HepG2 (cell line): ENCODE results near the gene ANKRD11. TPM values are rescaled to one million over a fixed set of nuclear protein-coding genes. Genes with fewer than 3 reads are reported as not detected.

ENCODE experiments used
- ATAC-seq: fragments of 200-7000 bp; cut with Tn5 transposase; 3 replicates; pipeline ENCODE4 v1.9.1; 2020; ENCODE audit warnings: mild to moderate bottlenecking, moderate library complexity
- BruUV-seq: library from RNA; stranded (reverse); fragments of 400-500 nt; replicated peaks from 2 replicates; lab custom pipeline; 2021; lab: Mats Ljungman, UMichigan
- CTCF ChIA-PET: fragments of 300-600 bp; formaldehyde crosslinking; extraction: SDS; loops from one replicate; lab custom pipeline; 2021; ENCODE audit warnings: low total read pairs, inconsistent platforms, low intra/inter-chr PET ratio; lab: Yijun Ruan, JAX
- POLR2A ChIA-PET: fragments of 350-600 bp; sonication (Branson Sonifier 250); formaldehyde crosslinking; loops from one replicate; lab custom pipeline; 2020; ENCODE audit warnings: antibody characterized with exemption, inconsistent platforms; lab: Yijun Ruan, JAX
- DNase-seq: peaks from one replicate; pipeline ENCODE4 v3.0.0-alpha.2; 2015; ENCODE audit warnings: low spot score
- FAIRE-seq: peaks from 3 replicates; lab custom pipeline; 2011; peaks lifted over from hg19 to GRCh38; lab: Jason Lieb, UNC
- H2AFZ ChIP-seq: one replicate; pipeline ENCODE4 v1.6.1; 2011; ENCODE audit warnings: low read length, inconsistent platforms
- H3K27ac ChIP-seq: fragments of 300-600 bp; 3 replicates; pipeline ENCODE4 v1.8.0; 2011; ENCODE audit warnings: mixed run types, mild to moderate bottlenecking, mixed read lengths, low read length, inconsistent platforms; ENCODE audit not compliant: insufficient read depth; ENCODE audit errors: extremely low read length
- H3K27me3 ChIP-seq, 2 experiments: fragments of 200-600 bp in 1 of 2; 2 replicates in 1 of 2; 3 replicates in 1 of 2; pipeline versions ENCODE4 v1.6.0 to v1.8.0; 2011; ENCODE audit warnings: low read length in 2 of 2, mild to moderate bottlenecking in 2 of 2, moderate library complexity in 2 of 2, inconsistent platforms in 1 of 2; ENCODE audit not compliant: insufficient read depth in 2 of 2, control insufficient read depth in 1 of 2
- H3K36me3 ChIP-seq, 2 experiments: fragments of 200-600 bp in 1 of 2; replicated peaks in 1 of 2; 2 replicates in 1 of 2; 3 replicates in 1 of 2; pipeline versions ENCODE4 v1.5.1 to v1.8.0; 2011; ENCODE audit warnings: low read length in 2 of 2, inconsistent platforms in 1 of 2; ENCODE audit not compliant: insufficient read depth in 2 of 2, control insufficient read depth in 1 of 2
- H3K4me1 ChIP-seq: 2 replicates; pipeline ENCODE4 v1.5.1; 2012; ENCODE audit warnings: low read length, inconsistent platforms; ENCODE audit not compliant: insufficient read depth
- H3K4me2 ChIP-seq: 2 replicates; pipeline ENCODE4 v1.6.0; 2011; ENCODE audit warnings: low read depth, low read length, inconsistent platforms
- H3K4me3 ChIP-seq, 3 experiments: fragments of 200-600 bp in 1 of 3; sonication (generic), shearing (Covaris generic) in 1 of 3; replicated peaks in 1 of 3; 2 replicates each; pipeline ENCODE4 v1.5.1; 2011 to 2016; ENCODE audit warnings: low read length in 3 of 3, inconsistent platforms in 2 of 3, low read depth in 2 of 3, mild to moderate bottlenecking in 2 of 3, control low read depth in 1 of 3, mixed read lengths in 1 of 3; ENCODE audit not compliant: insufficient read depth in 1 of 3
- H3K79me2 ChIP-seq: one replicate; pipeline ENCODE4 v1.6.1; 2011; ENCODE audit warnings: low read length, inconsistent platforms; ENCODE audit not compliant: insufficient read depth
- H3K9ac ChIP-seq: 2 replicates; pipeline ENCODE4 v1.6.0; 2011; ENCODE audit warnings: mild to moderate bottlenecking, low read depth, low read length, inconsistent platforms; ENCODE audit not compliant: insufficient read depth
- H3K9me3 ChIP-seq: 2 replicates; pipeline ENCODE4 v1.5.1; 2012; ENCODE audit warnings: mild to moderate bottlenecking, low read length
- H4K20me1 ChIP-seq: 2 replicates; pipeline ENCODE4 v1.6.0; 2011; ENCODE audit warnings: inconsistent platforms, mild to moderate bottlenecking, low read length, moderate library complexity; ENCODE audit not compliant: insufficient read depth
- GABPA ChIP-seq, 2 experiments: IDR thresholded peaks; 2 replicates each; pipeline ENCODE4 v1.6.1; 2011 to 2016; ENCODE audit warnings: low read depth in 2 of 2, low read length in 1 of 2, missing biosample characterization in 1 of 2, missing genetic modification characterization in 1 of 2
- MXD4 ChIP-seq: IDR thresholded peaks from 2 replicates; pipeline ENCODE4 v1.6.1; 2016; ENCODE audit warnings: mild to moderate bottlenecking, missing biosample characterization, missing genetic modification reagents
- MYNN ChIP-seq: sonication (generic); formaldehyde crosslinking; IDR thresholded peaks from 2 replicates; pipeline ENCODE4 v1.4.0; 2020; ENCODE audit warnings: mild to moderate bottlenecking, low read depth, missing genetic modification reagents
- NFIB ChIP-seq: sonication (generic); formaldehyde crosslinking; IDR thresholded peaks from 2 replicates; pipeline ENCODE4 v1.9.0; 2021; ENCODE audit warnings: missing genetic modification reagents, mild to moderate bottlenecking, borderline replicate concordance
- PBX2 ChIP-seq: IDR thresholded peaks from 2 replicates; pipeline ENCODE4 v1.6.1; 2016; ENCODE audit warnings: control low read depth
- PTBP1 ChIP-seq: fragments of 200-400 bp; formaldehyde crosslinking; IDR thresholded peaks from 2 replicates; pipeline ENCODE4 v1.6.1; 2018; ENCODE audit warnings: low read length, low read depth; ENCODE audit not compliant: poor library complexity, severe bottlenecking
- TRAFD1 ChIP-seq: sonication (generic); formaldehyde crosslinking; IDR thresholded peaks from 2 replicates; pipeline ENCODE4 v1.5.1; 2020; ENCODE audit warnings: missing genetic modification reagents, mild to moderate bottlenecking, borderline replicate concordance
- ZMYM3 ChIP-seq: sonication (generic); formaldehyde crosslinking; IDR thresholded peaks from 2 replicates; pipeline ENCODE4 v1.5.1; 2020; ENCODE audit warnings: mild to moderate bottlenecking, missing genetic modification reagents
- ZNF17 ChIP-seq: sonication (generic); formaldehyde crosslinking; IDR thresholded peaks from 2 replicates; pipeline ENCODE4 v1.5.0; 2020; ENCODE audit warnings: mild to moderate bottlenecking, missing genetic modification reagents
- ZNF318 ChIP-seq: sonication (generic); formaldehyde crosslinking; IDR thresholded peaks from 2 replicates; pipeline ENCODE4 v1.4.0; 2020; ENCODE audit warnings: mild to moderate bottlenecking, missing genetic modification reagents
- whole genome bisulfite sequencing: methylation state at CpG from one replicate; pipeline ENCODE4 v1.1.6; 2017; ENCODE audit warnings: low lambda C conversion rate; 5-methylcytosine and 5-hydroxymethylcytosine counted together
- in situ Hi-C: cut with HindIII; loops from 2 replicates; pipeline ENCODE4 v1.10.0; 2017; ENCODE audit warnings: low pct_unique_long_range_greater_than_20kb; ENCODE audit not compliant: extremely low pct_ligation_motif_present
- intact Hi-C: fragments of 100-400 bp; cut with micrococcal nuclease; formaldehyde crosslinking; loops from one replicate; pipeline ENCODE4 v1.10.0; 2022; ENCODE audit not compliant: unreplicated experiment
- polyA plus RNA-seq, 8 experiments: library from polyadenylated mRNA; depleted of rRNA in 3 of 8; stranded (reverse) in 7 of 8; unstranded in 1 of 8; fragments of >200 nt; fragmentation: Illumina TruSeq in 4 of 8; extraction: Trizol in 4 of 8; gene quantifications; 2 replicates each; pipeline versions ENCODE4 v1.2.1 to v1.2.3, GENCODE V29; 2011 to 2016; ENCODE audit warnings: low read depth in 4 of 8, missing spikeins in 1 of 8, mixed read lengths in 1 of 8; ENCODE audit not compliant: insufficient read depth in 1 of 8
- total RNA-seq, 5 experiments: library from RNA; depleted of rRNA; stranded (reverse); fragments of >200 nt; fragmentation: Illumina TruSeq; extraction: Trizol; gene quantifications; 2 replicates each; pipeline ENCODE4 v1.2.3, GENCODE V29; 2016; ENCODE audit warnings: low read depth in 1 of 5

Gene ANKRD11
- total and polyA plus RNA-seq, 2 of the 13 experiments (the other 11 are each of a cell fraction or from before 2014, with no cell fraction given), result 21.4 to 38.4 TPM

- in situ Hi-C loops, result no loop called here
- TF ChIP-seq MXD4 (CRISPR knock-in tag) (no peak), ZMYM3 (no peak), ZNF318 (no peak), TRAFD1 (no peak), MYNN (CRISPR knock-in tag) (no peak), NFIB (no peak), PBX2 (CRISPR knock-in tag) (no peak), ZNF17 (no peak), PTBP1 (no peak), GABPA (IDR thresholded peaks at IDR 0.05; ENCODE audit: low read depth, low read length) (no peak), GABPA (CRISPR knock-in tag; IDR thresholded peaks at IDR 0.05; ENCODE audit: low read depth) (no peak)
Measured at GRCh38 chr16:89420204-89420603, 70.2 kb downstream of the ANKRD11 start.

More at GRCh38 chr16:89420204-89420603, 70.2 kb downstream of the ANKRD11 start:
- Histone ChIP-seq H3K4me1 (peaks cover 86% of the 10 kb centered on the region), H3K9ac (no peak overlapping the region), H3K27me3 (no peaks in the 10 kb centered on the region), H3K4me3 (no peak overlapping the region), H3K4me2 (no peak overlapping the region), H3K79me2 (peaks cover 94% of the 10 kb centered on the region), H3K27ac (no peak overlapping the region), H3K36me3 (peaks cover 4 to 27% of the 10 kb centered on the region in 2 experiments; a peak in 4 of 5 replicates), H4K20me1 (peaks cover 92% of the 10 kb centered on the region), H3K9me3 (no peaks in the 10 kb centered on the region), H2AFZ (no peak overlapping the region)
- 93% methylated on average over 11 of the region's 11 CpGs for WGBS
- ChIA-PET CTCF (no interaction called here), POLR2A (no interaction called here)
- no peak for DNase-seq
- intact Hi-C loops, result loop anchor here (5.0 kb wide), 1 partner anchor 57 kb away; no protein-coding TSS in a partner anchor
- no peak for FAIRE-seq
- ATAC-seq, result no peak
- no TSS peak for BruUV-seq
